Left renal cortex interstitium (tissue), 4 donors: ENCODE results near the gene PHKA2. TPM values are rescaled to one million over a fixed set of nuclear protein-coding genes. Genes with fewer than 3 reads are reported as not detected.

Experiments used
- DNase-seq, 4 donors: peaks; one replicate each; pipeline ENCODE4 v3.0.0-alpha.2; 2013; ENCODE audit warnings: low read depth in 4 of 4, low spot score in 2 of 4, missing footprints in 1 of 4
- polyA plus RNA-seq, 4 donors: library from polyadenylated mRNA; unstranded; fragments of 120-200 nt; gene quantifications; one replicate each; pipeline ENCODE4 v1.2.1, GENCODE V29; 2013; ENCODE audit not compliant: insufficient read length in 4 of 4

PHKA2 gene
- polyA plus RNA-seq, 4 donors: 33.3 to 52.8 (median 43.6) TPM

- no peak for DNase-seq
Observed at GRCh38 chrX:18933617-18934016, 50.3 kb downstream of the PHKA2 start.

DNA sequence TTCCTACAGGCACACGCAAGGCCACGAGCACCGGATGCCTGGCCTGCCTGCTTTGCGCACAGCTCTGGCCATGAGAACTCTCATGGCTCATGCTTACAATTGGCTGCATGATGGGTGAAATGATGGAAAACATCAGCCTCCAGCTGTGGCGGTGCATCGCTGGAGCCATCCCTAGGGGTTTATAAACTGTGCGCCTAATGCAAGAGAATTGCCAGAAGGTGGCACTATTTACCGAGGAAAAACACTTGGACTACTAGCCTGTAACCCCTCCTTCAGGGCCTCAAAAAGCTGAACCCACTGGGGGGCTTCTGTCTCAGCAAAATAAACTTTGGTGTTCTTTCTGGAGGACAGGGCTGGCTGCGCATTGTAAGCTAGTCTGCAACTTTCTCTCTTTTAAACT lies 51.9 kb downstream of the PHKA2 start:
- DNase-seq: no peak

DNA sequence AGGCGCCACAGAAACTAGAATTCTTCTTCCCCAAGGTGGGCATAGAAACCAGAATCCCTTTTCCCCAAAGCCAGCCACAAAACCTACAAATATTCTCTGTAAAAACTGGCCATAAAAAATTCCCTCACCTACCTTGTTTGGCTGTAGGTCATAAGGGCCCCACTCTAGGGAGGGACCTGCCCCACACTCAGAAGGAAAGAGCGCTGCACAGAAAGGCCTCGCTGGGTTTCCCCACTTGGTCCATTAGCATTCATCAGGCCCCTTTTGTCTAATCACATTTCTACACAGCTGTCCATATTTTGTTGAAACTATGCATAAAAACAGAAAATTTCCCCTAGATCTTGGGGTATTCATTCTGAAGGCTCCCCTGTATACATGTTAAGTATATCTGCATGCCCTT lies 54.1 kb downstream of the PHKA2 start:
- no peak for DNase-seq

DNA sequence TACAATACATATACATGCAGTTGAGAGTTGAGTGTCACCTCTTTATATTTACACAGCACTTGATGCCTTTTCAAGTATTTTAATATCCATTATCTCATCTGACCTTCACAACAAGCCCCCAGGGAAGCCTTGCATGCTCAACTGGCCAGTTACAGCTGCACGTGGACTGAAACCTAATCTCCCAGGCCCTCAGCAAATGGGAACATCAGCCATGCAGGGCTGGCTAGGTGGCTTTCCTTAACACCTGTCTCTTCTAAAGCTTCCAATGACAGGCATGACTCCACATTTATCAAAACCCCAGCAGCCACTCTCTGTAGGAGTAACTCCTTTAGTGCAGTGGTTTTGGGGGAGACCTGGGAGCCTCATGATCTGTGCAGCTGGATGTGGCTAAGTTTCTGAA lies 56.4 kb downstream of the PHKA2 start:
- no peak for DNase-seq

- DNase-seq: no peak
Observed at GRCh38 chrX:18924507-18925088, 59.3 kb downstream of the PHKA2 start.

DNA sequence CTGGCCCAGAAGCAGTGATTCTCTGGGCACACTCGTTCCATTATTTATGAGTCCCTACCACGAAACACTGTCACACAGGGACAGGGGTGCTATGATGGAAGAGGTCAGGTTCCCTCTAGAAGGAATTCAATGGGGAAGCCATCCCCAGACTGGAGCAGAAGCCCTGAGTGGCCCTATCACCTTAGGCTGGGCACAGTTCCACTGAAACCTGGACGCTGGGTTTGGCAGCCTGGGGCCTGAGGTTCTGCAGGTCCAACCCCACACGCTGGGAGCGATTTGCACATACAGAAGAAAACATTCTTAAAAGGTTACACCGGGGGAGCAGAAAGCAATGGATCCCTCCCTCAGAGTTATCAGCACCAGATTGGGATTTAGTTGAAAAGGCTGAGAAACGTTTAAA lies 63.3 kb downstream of the PHKA2 start:
- no peak for DNase-seq

- DNase-seq: no peak
Observed at GRCh38 chrX:18920079-18920478, 63.8 kb downstream of the PHKA2 start.

GRCh38 chrX:18917831-18918230 lies 66.1 kb downstream of the PHKA2 start:
- DNase-seq: no peak

GRCh38 chrX:18906286-18906685 lies 77.6 kb downstream of the PHKA2 start:
- DNase-seq: no peak

DNA sequence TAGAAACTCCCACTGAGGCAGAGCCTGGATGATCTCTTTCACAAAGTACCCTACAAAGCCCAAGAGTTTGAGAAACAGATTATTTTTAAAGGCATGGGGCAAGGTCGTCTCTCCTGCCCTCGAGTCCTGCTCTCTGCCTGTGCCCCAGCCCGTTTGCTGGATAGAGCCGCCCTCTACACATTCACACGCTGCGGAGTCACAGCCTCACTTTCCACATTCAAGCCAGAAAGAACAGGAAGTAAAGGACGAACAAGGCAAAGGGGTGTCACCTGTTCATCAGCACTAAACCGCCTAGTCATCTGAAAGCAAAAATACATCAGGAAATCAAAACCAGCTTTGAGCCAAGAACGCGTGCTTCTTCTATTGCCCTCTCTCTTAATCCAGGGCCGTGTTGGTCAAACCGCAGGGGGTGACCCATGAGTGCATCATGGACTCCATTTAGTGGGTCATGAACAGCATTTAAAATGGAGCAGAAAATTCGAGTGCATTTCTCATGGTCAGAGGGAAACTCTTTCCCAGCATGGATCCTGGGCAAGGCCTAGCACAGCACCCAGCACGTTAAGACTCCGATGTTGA lies 83.4 kb downstream of the PHKA2 start:
- DNase-seq: no peak

GRCh38 chrX:18899796-18900380 lies 84.0 kb downstream of the PHKA2 start:
- no peak for DNase-seq

DNA sequence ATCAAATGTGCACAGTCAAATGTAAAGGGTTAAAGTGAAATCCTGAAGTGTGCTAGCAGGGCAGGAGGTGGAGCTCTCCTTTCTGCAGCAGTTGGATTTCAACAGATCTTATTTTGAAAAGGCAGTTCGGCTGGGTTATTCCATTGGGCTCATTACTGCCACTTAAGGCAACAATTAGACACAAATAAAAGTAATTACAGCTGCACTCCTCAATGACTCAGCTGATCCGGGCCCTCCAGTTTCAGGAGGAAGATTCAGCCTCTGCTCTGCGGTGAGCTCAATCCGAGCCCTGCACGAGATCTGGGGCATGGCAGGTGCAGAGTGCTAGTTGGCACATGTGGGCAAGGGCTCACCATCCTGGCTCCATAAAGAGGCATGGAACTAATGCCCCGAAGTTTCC lies 85.4 kb downstream of the PHKA2 start:
- no peak for DNase-seq

GRCh38 chrX:18898091-18898490 lies 85.8 kb downstream of the PHKA2 start:
- DNase-seq: no peak

- no peak for DNase-seq
Observed at GRCh38 chrX:18897611-18898010, 86.3 kb downstream of the PHKA2 start.

- DNase-seq: no peak
Observed at GRCh38 chrX:18896680-18897544, 87.0 kb downstream of the PHKA2 start.

GRCh38 chrX:18895189-18895951 lies 88.5 kb downstream of the PHKA2 start:
- no peak for DNase-seq

DNA sequence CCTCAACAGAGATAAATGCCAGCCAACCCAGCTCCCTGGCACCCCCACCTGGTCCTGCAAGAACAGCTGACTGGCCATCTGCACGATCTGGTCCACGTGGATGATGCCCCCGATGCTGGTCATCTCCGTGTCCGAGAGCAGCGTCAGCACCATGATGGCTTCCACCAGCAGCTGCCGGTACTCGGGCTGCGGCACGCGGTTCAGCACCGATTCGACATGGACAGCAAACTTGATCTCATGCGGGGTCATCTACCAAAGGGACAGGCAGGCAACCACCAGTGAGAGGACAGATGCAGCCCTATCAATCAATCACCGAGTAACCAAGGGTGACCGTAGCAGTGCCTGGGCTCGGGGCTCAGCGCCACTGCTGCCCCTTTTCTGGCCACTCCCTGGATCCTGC lies 89.8 kb downstream of the PHKA2 start:
- DNase-seq: no peak

- DNase-seq: no peak
Observed at GRCh38 chrX:18893536-18893935, 90.4 kb downstream of the PHKA2 start.

DNA sequence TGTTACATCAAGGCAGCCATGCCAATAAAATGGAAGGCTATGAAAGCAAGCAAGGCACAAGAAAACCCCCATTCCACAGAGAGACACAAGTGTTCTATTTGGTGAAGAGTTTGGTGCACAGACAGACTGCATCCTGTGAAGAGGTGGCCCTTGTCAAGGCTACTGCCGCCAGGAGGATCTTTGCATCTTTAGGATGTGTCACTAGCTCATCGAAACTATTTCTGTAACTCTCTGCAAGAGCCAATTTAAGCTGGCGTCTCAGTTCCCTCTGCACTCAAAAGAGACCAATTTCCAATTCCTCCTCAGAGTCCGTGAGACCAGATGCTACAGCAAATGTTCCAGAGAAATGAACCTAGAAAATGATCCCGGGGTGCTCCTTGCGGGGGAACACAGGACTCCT lies 91.0 kb downstream of the PHKA2 start:
- DNase-seq: no peak

- DNase-seq: no peak
Observed at GRCh38 chrX:18891548-18891945, 92.4 kb downstream of the PHKA2 start.
